ENCODE data around the gene PRM3.
"Not testable (repeated sequence)": the region's sequence is repeated elsewhere in the genome, so short reads cannot be mapped to it uniquely, and the experiment has no call there.

PRM3 gene

GRCh38 chr16:11303405-11304138 lies 30.1 kb upstream of the PRM3 start:
- no peak for DNase-seq

DNA sequence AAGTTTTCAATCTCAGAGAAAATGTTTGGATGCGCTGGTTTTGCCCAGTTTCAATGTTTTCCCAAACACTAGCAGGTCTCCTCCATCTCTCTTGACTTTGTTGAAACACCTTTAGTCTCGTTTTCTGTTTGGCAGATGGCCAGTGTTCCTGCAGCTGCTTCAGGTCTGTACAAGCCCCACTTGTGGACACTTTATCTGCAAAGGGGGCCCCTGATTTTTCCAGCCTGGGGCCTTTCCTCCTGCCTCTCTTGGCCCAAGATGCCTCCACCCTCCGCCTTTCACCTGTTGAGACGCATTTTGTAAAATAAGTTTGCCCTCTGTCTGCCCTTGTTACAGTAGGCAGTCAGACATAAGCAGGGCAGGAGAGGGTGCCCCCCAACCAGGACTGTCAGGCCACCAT lies 29.5 kb upstream of the PRM3 start:
- no peak for DNase-seq

DNA sequence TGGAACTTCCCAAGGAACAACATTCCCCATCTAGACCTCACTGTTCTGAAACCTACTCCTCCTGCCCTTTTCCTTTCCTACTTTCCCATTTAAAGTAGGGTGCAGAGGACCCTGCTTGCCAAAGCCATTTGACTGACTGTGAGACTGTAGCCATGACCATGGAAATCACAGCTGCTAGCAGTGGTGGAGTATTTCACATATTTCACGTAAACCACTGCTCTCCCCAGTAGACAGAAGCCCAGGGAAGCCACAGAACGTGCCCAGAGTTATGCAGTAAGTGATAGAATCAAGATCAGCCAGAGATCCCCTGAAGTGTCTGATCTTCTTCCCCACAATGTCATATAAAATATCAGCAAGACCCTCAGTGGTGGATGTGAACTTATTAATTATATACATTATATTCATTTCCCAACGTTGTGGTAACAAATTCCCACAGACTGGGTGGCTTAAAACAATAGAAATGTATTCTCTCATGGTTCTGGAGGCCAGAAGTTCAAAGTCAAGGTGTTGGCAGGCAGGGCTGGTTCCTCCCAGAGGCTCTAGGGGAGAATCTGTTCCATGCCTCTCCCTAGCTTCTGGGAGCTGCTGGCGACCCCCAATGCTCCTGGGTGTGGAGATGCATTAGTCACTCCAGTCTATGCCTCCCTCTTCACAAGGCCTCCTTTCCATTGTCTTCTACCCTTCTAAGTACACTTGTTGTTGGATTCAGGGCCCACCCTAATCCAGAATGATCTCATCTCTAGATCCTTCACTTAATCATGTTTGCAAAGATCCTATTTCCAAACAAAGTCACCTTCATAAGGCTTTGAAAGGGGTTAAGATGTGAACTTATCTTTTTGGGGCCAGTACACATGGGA lies 28.4 kb upstream of the PRM3 start:
- no peak for DNase-seq

GRCh38 chr16:11300560-11300892 lies 27.1 kb upstream of the PRM3 start:
- DNase-seq, result no peak

- no peak for DNase-seq
Observed at GRCh38 chr16:11299865-11300559, 26.6 kb upstream of the PRM3 start.

GRCh38 chr16:11298950-11299547 lies 25.6 kb upstream of the PRM3 start:
- not testable (repeated sequence) for DNase-seq

DNA sequence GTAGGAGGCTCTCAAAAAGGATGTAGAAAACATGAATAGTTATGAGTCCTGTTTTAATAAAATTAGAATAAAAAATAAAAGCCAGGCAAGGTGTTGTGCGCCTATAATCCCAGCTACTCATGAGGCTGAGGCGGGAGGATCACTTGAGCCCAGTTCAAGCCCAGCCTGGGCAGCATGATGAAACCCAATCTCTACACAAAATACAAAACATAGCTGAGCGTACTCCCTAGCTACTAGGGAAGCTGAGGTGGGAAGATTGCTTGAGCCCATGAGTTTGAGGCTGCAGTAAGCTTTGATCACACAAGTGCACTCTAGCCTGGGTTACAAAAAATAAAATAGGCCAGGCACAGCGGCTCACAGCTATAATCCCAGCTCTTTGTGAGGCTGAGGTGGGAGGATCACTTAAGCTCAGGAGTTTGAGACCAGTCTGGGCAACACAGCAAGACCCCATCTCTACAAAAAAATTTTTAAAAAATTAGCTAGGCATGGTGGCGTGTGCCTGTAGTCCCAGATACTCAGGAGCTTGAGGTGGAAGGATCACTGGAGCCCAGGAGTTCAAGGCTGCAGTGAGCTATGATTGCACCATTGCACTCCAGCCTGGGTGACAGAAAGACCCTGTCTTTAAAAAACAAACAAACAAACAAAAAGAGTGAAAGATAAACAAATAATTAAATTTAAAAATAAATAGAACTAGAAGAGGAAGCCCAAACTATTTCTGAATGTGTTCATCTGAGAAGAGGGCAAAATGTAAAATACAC lies 24.9 kb upstream of the PRM3 start:
- no peak for DNase-seq

- DNase-seq, result peak; percentile 86
Observed at GRCh38 chr16:11297492-11298142, 24.2 kb upstream of the PRM3 start.

DNA sequence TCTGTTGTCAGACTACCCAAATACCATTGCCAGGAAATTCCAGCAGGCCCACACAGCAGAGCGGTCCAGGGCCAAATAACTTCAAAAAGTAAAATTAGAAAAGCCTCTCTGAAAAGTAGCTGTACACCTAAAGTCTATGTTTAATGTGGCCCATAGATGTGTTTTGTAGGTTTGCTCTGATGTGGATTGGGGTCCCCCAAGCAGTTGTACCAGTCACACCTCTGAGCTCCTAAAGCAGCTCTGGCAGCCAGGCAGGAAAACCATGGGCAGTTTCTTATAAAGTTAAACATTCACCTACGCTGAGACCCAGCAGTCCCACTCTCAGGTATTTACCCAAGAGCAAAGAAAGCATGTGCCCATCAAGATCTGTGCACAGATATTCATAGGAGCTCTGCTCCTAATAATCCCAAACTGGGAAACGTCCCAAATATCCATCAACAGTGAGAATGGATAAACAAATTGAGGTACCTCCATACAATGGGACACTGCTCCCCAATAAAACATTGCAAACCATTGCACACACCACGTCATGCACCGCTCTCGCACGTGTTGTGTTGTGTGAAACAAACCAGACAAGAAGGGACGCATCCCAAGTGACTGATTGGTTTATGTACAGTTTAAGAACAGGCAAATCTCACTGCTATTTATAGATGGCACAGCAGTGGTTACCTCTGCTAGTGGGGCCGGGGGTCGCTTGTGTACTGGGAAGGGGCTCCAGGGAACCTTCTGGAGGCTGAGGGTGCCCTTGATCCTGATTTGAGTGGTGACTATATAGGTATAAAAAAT lies 23.5 kb upstream of the PRM3 start:
- no peak for DNase-seq

DNA sequence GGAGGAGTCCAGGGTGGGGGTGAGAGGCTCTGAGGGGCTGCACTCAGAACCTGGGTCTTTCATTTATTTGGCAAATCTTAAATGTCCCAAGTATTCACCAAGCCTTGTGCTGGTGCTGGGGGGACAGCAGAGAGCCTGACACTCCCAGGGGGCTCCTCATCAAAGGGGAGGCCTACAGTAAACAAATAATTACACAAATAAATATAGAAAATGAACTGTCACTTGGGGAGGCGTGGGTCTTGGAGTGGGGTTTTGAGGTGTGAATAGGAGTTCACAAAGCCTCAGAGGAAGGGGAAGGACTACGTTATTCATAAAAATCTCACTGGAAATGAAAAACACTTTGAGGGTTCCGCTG lies 22.9 kb upstream of the PRM3 start:
- DNase-seq, result no peak

GRCh38 chr16:11295672-11296071 lies 22.2 kb upstream of the PRM3 start:
- no peak for DNase-seq

GRCh38 chr16:11292076-11292748 lies 18.8 kb upstream of the PRM3 start:
- no peak for DNase-seq

- DNase-seq, result no peak
Observed at GRCh38 chr16:11291091-11291703, 17.8 kb upstream of the PRM3 start.

DNA sequence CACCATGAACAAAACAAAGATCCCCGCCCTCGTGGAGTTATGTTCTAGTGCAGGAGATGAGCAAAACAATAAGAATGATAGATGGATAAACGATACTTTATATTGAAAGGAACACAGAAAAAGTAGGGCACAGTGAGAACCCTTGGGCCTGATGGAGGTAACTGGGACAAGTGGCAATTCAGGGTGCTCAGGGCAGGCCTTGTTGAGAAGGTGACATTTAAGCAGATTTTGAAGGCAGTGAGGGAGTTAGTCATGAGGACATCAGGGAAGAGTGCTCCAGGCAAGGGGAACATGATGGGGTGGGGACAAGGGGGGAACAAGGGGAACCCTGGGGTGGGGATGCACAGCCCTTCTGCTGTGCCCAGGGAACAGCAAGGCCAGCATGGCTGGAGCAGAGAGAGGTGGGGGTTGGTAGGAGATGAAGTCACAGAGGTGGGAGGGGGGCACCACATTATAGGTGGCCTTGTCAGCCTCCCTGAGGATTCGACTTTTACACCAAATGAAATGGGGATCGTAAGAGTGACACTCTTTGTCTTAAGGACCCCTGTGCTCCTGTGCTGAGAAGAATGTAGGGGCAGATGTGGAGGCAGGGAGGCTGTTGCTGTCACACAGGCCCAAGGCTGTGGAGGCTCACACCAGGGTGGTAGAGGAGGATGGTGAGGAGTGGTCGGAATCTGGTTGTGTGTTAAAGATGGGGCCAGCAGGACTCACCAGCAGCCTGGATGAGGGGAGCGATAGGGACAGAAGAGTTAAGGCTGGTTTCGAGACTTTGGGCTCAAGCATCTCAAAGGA lies 16.9 kb upstream of the PRM3 start:
- DNase-seq, result no peak

DNA sequence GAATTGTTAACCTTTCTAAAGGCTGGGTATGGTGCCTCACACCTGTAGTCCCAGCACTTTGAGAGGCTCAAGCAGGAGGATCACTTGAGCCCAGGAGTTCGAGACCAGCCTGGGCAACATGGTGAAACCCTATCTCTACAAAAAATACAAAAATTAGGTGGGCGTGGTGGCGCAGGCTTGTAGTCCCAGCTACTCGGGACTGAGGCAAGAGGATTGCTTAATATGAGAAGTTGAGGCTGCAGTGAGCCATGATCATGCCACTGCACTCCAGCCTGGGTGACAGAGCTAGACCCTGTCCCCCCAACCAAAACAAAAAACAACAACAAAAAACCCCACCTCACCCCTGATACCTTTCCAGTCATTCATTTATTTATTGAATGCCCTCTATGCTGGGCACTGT lies 16.3 kb upstream of the PRM3 start:
- DNase-seq, result not testable (repeated sequence)

DNA sequence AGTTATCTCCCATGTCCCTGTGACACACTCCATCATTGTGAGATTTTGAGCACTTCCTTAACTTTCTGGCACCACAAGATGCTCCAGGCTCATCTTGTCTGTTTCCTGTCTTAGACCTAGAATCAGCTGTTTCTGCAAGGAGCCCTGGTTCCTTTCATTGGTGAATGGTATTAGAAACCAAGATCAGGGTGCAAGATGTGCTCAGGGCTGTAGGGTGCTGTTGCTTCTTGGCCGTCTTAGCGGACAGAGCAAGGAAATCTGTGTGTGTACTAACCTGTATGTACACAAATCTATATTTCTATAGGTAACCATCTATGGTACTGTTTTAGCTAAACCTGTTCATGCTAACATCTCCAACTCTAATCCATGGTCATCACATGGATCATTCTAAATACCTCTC lies 15.8 kb upstream of the PRM3 start:
- DNase-seq, result no peak

DNA sequence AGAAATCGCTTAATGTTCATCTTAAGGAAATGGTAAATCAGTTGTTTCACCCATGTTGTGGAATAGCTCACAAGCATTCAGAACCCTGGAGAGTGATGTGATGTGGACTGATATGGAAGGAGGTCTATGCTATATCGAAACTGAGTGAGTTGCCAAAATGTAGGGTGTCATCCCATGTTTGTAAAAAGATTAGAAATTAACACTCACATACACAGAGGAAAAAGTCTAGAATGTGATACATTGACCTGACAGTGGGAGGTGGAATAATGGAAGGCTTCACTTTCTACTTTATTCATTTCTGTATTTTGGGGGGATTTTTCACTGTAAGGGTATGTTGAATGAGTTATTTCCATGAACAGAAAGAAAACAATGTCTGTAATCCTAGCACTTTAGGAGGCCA lies 12.4 kb upstream of the PRM3 start:
- no peak for DNase-seq

GRCh38 chr16:11283820-11284248 lies 10.4 kb upstream of the PRM3 start:
- DNase-seq, result no peak
